ENCODE measurements around the gene LRP2. TPM values are rescaled to one million over a fixed set of nuclear protein-coding genes. Genes with fewer than 3 reads are reported as not detected.

LRP2 gene
- polyA plus RNA-seq, 3 donors, result not detected

DNA sequence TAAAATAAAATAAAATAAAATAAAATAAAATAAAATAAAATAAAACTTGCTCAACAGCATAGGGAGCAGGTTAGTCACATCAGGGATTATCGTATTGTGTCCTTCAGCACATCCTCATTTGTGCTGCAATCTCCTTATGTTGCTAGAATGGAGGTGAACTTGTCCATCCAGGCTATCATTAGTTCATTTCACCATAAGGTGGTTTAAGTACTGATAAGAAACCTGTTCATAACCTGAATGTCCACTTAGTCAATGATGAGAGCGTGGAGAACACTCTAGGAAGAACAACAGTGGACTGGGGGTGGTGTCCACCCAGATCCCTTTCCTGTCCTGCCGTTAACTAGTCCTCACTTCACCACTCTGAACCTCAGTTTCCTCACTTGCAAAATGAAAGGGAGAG lies 271.1 kb downstream of the LRP2 start:
- no peak overlapping the region for H3K4me3 Mint-ChIP-seq
- WGBS (ENCODE audit: insufficient coverage), result no CpG with 5 or more reads among the region's 3 CpGs
- no peak overlapping the region for H3K27ac ChIP-seq (ENCODE audit: low read depth in 1 of 2, low read length in 2 of 2)

DNA sequence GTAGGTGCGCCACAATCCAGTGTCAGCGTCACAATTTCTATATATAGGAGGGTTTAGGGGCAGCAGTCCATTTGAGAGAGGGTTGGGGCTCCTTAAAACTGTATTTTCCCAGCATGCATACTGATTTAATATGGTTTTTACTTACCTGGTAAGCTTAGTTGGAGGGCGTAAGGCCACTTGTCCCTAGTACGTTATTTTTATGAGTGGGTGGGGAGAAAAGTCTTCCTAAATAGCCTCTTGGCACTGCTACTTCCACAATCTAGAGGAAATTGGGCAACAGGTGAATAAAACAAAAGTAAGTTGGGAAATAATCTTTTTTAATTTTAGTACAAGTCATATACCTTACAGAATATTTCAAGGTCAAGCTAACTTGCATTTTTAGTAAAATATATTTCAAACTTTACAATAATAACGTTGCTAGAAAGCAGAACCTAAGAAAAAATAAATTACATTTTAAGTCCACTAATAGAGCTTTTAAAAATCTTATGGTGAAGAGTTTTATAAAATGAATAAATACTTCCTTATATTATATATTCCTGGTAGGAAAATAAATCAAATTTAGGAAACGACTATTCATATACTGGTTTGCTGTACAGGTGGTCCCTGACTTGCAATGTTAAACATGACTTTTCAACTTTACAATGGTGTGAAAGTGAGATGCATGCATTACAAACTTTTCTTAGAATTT lies 272.1 kb downstream of the LRP2 start:
- Mint-ChIP-seq H3K4me3 (peak overlapping the region in 1 of 2 donors; percentile 55), H3K9me3 (peaks cover 0 to 4% (median 0%) of the 10 kb centered on the region in 7 donors), H3K4me1 (peaks cover 92% of the 10 kb centered on the region), H3K27ac (peak overlapping the region in 5 of 7 donors; percentile 49 to 83 (median 70)), H3K36me3 (peaks cover 2 to 43% of the 10 kb centered on the region in 2 donors), H3K27me3 (ENCODE audit: low read depth in 3 of 3) (no peaks in the 10 kb centered on the region)
- DNase-seq, result peak in 2 of 3 donors; percentile 64 to 75
- Histone ChIP-seq H3K9ac (ENCODE audit: insufficient read depth, low read length, poor library complexity, severe bottlenecking) (no peak overlapping the region), H3K4me1 (ENCODE audit: control insufficient read depth in 1 of 2, insufficient read depth in 2 of 2, low read length in 2 of 2) (peaks cover 67 to 78% of the 10 kb centered on the region in 2 donors), H2AFZ (ENCODE audit: insufficient read depth, low read depth, low read length, poor library complexity, severe bottlenecking) (no peak overlapping the region), H4K20me1 (ENCODE audit: insufficient read depth, low read length) (no peaks in the 10 kb centered on the region), H3K27ac (ENCODE audit: low read depth in 1 of 2, low read length in 2 of 2) (peak overlapping the region in 1 of 2 donors; percentile 46), H3K79me2 (ENCODE audit: insufficient read depth, low read length) (peaks cover 18% of the 10 kb centered on the region), H3K27me3 (ENCODE audit: control insufficient read depth in 2 of 2, insufficient read depth in 2 of 2, low read length in 2 of 2) (no peaks in the 10 kb centered on the region), H3K4me3 (replicated peaks in 1 of 3; ENCODE audit: low read depth in 2 of 3, low read length in 3 of 3) (peak overlapping the region in 1 of 3 experiments; percentile 46), H3K4me2 (replicated peaks; ENCODE audit: extremely low read depth, low read length, poor library complexity, severe bottlenecking) (peak overlapping the region; percentile 48), H3K36me3 (replicated peaks in 1 of 2; ENCODE audit: control insufficient read depth in 1 of 2, insufficient read depth in 2 of 2, low read length in 2 of 2) (no peaks in the 10 kb centered on the region), H3K9me3 (replicated peaks in 1 of 2; ENCODE audit: control insufficient read depth in 1 of 2, insufficient read depth in 1 of 2, low read length in 2 of 2) (no peaks in the 10 kb centered on the region)
- WGBS (ENCODE audit: insufficient coverage), result no CpG with 5 or more reads among the region's 6 CpGs
- TF ChIP-seq, protein P1, sequence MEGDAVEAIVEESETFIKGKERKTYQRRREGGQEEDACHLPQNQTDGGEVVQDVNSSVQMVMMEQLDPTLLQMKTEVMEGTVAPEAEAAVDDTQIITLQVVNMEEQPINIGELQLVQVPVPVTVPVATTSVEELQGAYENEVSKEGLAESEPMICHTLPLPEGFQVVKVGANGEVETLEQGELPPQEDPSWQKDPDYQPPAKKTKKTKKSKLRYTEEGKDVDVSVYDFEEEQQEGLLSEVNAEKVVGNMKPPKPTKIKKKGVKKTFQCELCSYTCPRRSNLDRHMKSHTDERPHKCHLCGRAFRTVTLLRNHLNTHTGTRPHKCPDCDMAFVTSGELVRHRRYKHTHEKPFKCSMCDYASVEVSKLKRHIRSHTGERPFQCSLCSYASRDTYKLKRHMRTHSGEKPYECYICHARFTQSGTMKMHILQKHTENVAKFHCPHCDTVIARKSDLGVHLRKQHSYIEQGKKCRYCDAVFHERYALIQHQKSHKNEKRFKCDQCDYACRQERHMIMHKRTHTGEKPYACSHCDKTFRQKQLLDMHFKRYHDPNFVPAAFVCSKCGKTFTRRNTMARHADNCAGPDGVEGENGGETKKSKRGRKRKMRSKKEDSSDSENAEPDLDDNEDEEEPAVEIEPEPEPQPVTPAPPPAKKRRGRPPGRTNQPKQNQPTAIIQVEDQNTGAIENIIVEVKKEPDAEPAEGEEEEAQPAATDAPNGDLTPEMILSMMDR (IDR thresholded peaks at IDR 0.05), result no peak
- intact Hi-C loops (cut with micrococcal nuclease), result no loop called here

More for the DNA sequence above, 271.1 kb downstream of the LRP2 start:
- no peaks in the 10 kb centered on the region for H3K27me3 Mint-ChIP-seq (ENCODE audit: low read depth in 3 of 3)
- TF ChIP-seq, protein P1 (IDR thresholded peaks at IDR 0.05), result no peak
- no peaks in the 10 kb centered on the region for H3K9me3 Mint-ChIP-seq
- intact Hi-C loops (cut with micrococcal nuclease), result no loop called here
- Histone ChIP-seq H3K4me2 (replicated peaks; ENCODE audit: extremely low read depth, low read length, poor library complexity, severe bottlenecking) (no peak overlapping the region), H3K27me3 (ENCODE audit: control insufficient read depth in 2 of 2, insufficient read depth in 2 of 2, low read length in 2 of 2) (no peaks in the 10 kb centered on the region), H3K36me3 (replicated peaks in 1 of 2; ENCODE audit: control insufficient read depth in 1 of 2, insufficient read depth in 2 of 2, low read length in 2 of 2) (no peaks in the 10 kb centered on the region), H3K9me3 (replicated peaks in 1 of 2; ENCODE audit: control insufficient read depth in 1 of 2, insufficient read depth in 1 of 2, low read length in 2 of 2) (no peaks in the 10 kb centered on the region), H3K4me3 (replicated peaks in 1 of 3; ENCODE audit: low read depth in 2 of 3, low read length in 3 of 3) (no peak overlapping the region), H4K20me1 (ENCODE audit: insufficient read depth, low read length) (no peaks in the 10 kb centered on the region), H3K9ac (ENCODE audit: insufficient read depth, low read length, poor library complexity, severe bottlenecking) (no peak overlapping the region), H2AFZ (ENCODE audit: insufficient read depth, low read depth, low read length, poor library complexity, severe bottlenecking) (no peak overlapping the region), H3K79me2 (ENCODE audit: insufficient read depth, low read length) (peaks cover 17% of the 10 kb centered on the region), H3K4me1 (ENCODE audit: control insufficient read depth in 1 of 2, insufficient read depth in 2 of 2, low read length in 2 of 2) (peaks cover 77 to 88% of the 10 kb centered on the region in 2 donors)
- peaks cover 94% of the 10 kb centered on the region for H3K4me1 Mint-ChIP-seq
- DNase-seq, result no peak
- H3K36me3 Mint-ChIP-seq, result peaks cover 2 to 36% of the 10 kb centered on the region in 2 donors
- H3K27ac Mint-ChIP-seq, result peak overlapping the region in 3 of 7 donors; percentile 27 to 66 (median 27)
